Progenitor cell of endocrine pancreas (in vitro differentiated cells): ENCODE results near the gene CIC. TPM values are rescaled to one million over a fixed set of nuclear protein-coding genes. Genes with fewer than 3 reads are reported as not detected.
A peak's percentile ranks its signal among the peaks of the same experiment; 100 is the strongest.

Source experiments
- DNase-seq: peaks from one replicate; pipeline ENCODE4 v3.0.0; 2021; ENCODE audit warnings: low spot score; ENCODE audit not compliant: unreplicated experiment
- H3K27ac Mint-ChIP-seq: 2 replicates; pipeline ENCODE4 v1.8.0; 2021; ENCODE audit warnings: mild to moderate bottlenecking, moderate library complexity, mixed read lengths
- H3K27me3 Mint-ChIP-seq: 2 replicates; pipeline ENCODE4 v1.8.0; 2021; ENCODE audit warnings: mixed read lengths
- H3K36me3 Mint-ChIP-seq: 2 replicates; pipeline ENCODE4 v1.8.0; 2022; ENCODE audit warnings: mixed read lengths; ENCODE audit not compliant: insufficient read depth
- H3K4me1 Mint-ChIP-seq: 2 replicates; pipeline ENCODE4 v1.8.0; 2021; ENCODE audit warnings: low read depth, mixed read lengths
- H3K4me3 Mint-ChIP-seq: 2 replicates; pipeline ENCODE4 v1.8.0; 2021; ENCODE audit warnings: low read depth, mild to moderate bottlenecking, moderate library complexity, mixed read lengths
- H3K9me3 Mint-ChIP-seq: 2 replicates; pipeline ENCODE4 v1.8.0; 2021; ENCODE audit warnings: low read depth, mixed read lengths
- CTCF ChIP-seq: fragments of 200-600 bp; sonication (generic); IDR thresholded peaks from one replicate; pipeline ENCODE4 v1.5.0; 2021; ENCODE audit warnings: antibody characterized with exemption, mild to moderate bottlenecking; ENCODE audit not compliant: unreplicated experiment
- total RNA-seq: library from RNA; stranded (reverse); gene quantifications from 2 replicates; pipeline ENCODE4 v1.2.1, GENCODE V29; 2021

CIC gene
- total RNA-seq, 1 donor from 2014 or later, result 86.0 TPM

GRCh38 chr19:42250666-42251531 lies 18.2 kb upstream of the CIC start:
- Mint-ChIP-seq H3K36me3 (peaks cover 3% of the 10 kb centered on the region), H3K27me3 (no peaks in the 10 kb centered on the region), H3K4me3 (no peak overlapping the region), H3K27ac (no peak overlapping the region), H3K9me3 (no peaks in the 10 kb centered on the region), H3K4me1 (peaks cover 18% of the 10 kb centered on the region)
- no peak for TF ChIP-seq CTCF
- no peak for DNase-seq

- DNase-seq, result no peak
- H3K4me1 Mint-ChIP-seq, result peaks cover 19% of the 10 kb centered on the region
- H3K27me3 Mint-ChIP-seq, result no peaks in the 10 kb centered on the region
- TF ChIP-seq CTCF, result no peak
- no peaks in the 10 kb centered on the region for H3K9me3 Mint-ChIP-seq
- H3K36me3 Mint-ChIP-seq, result peaks cover 3% of the 10 kb centered on the region
- peak overlapping the region; percentile 85 for H3K4me3 Mint-ChIP-seq
- H3K27ac Mint-ChIP-seq, result peak overlapping the region; percentile 86
These were observed 17.3 kb upstream of the CIC start for GRCh38 chr19:42251572-42252358.

- Mint-ChIP-seq H3K4me1 (peaks cover 19% of the 10 kb centered on the region), H3K27ac (peak overlapping the region; percentile 94), H3K4me3 (peak overlapping the region; percentile 85), H3K27me3 (no peaks in the 10 kb centered on the region), H3K36me3 (peaks cover 3% of the 10 kb centered on the region), H3K9me3 (no peaks in the 10 kb centered on the region)
- no peak for TF ChIP-seq CTCF
- no peak for DNase-seq
These were observed 16.4 kb upstream of the CIC start for GRCh38 chr19:42252365-42253244.

- H3K27ac Mint-ChIP-seq, result peak overlapping the region; percentile 94
- H3K36me3 Mint-ChIP-seq, result peaks cover 3% of the 10 kb centered on the region
- peak; percentile 69 for DNase-seq
- H3K4me1 Mint-ChIP-seq, result peaks cover 19% of the 10 kb centered on the region
- peak overlapping the region; percentile 85 for H3K4me3 Mint-ChIP-seq
- TF ChIP-seq CTCF, result no peak
- no peaks in the 10 kb centered on the region for H3K9me3 Mint-ChIP-seq
- H3K27me3 Mint-ChIP-seq, result no peaks in the 10 kb centered on the region
These were observed 15.6 kb upstream of the CIC start for GRCh38 chr19:42253245-42254088.
